Natural killer cell (primary cell): Measurements from ENCODE around the gene LRCH1. TPM values are rescaled to one million over a fixed set of nuclear protein-coding genes. Genes with fewer than 3 reads are reported as not detected.

Source experiments
- ATAC-seq, 3 donors: fragments of 150-1000 bp in 2 of 3; fragments of 200-7000 bp in 1 of 3; cut with Tn5 transposase; 1 replicate in 1 of 3; 2 replicates in 2 of 3; pipeline ENCODE4 v1.10.0; 2021; ENCODE audit warnings: mild to moderate bottlenecking in 2 of 3, moderate library complexity in 2 of 3
- DNase-seq, 2 donors: peaks; one replicate each; pipeline versions ENCODE4 v3.0.0 to v3.0.0-alpha.2; 2013 to 2021; ENCODE audit warnings: mixed read lengths in 1 of 2
- H3K27ac ChIP-seq: one replicate; pipeline ENCODE4 v1.5.1; 2013; ENCODE audit warnings: mild to moderate bottlenecking, low read length
- H3K27me3 ChIP-seq: one replicate; pipeline ENCODE4 v1.6.1; 2013; ENCODE audit warnings: low read length; ENCODE audit not compliant: control insufficient read depth, insufficient read depth
- H3K36me3 ChIP-seq: one replicate; pipeline ENCODE4 v1.6.1; 2013; ENCODE audit warnings: low read length; ENCODE audit not compliant: control insufficient read depth, insufficient read depth
- H3K4me1 ChIP-seq: one replicate; pipeline ENCODE4 v1.6.1; 2013; ENCODE audit warnings: low read length; ENCODE audit not compliant: control insufficient read depth, insufficient read depth
- H3K4me3 ChIP-seq: one replicate; pipeline ENCODE4 v1.5.1; 2013; ENCODE audit warnings: low read length
- H3K9me3 ChIP-seq: one replicate; pipeline ENCODE4 v1.6.1; 2013; ENCODE audit warnings: low read length; ENCODE audit not compliant: control insufficient read depth, insufficient read depth
- H3K27ac Mint-ChIP-seq, 2 donors: one replicate each; pipeline ENCODE4 v1.8.0; 2022; ENCODE audit warnings: mild to moderate bottlenecking in 2 of 2, mixed read lengths in 2 of 2, moderate library complexity in 1 of 2
- H3K27me3 Mint-ChIP-seq, 2 donors: one replicate each; pipeline ENCODE4 v1.8.0; 2022; ENCODE audit warnings: low read depth in 2 of 2, mixed read lengths in 2 of 2
- H3K36me3 Mint-ChIP-seq: one replicate; pipeline ENCODE4 v1.8.0; 2022; ENCODE audit warnings: mixed read lengths
- H3K4me1 Mint-ChIP-seq, 2 donors: one replicate each; pipeline ENCODE4 v1.8.0; 2022; ENCODE audit warnings: mixed read lengths in 2 of 2
- H3K4me3 Mint-ChIP-seq: one replicate; pipeline ENCODE4 v1.8.0; 2022; ENCODE audit warnings: mild to moderate bottlenecking, moderate library complexity, mixed read lengths
- H3K9me3 Mint-ChIP-seq, 2 donors: one replicate each; pipeline ENCODE4 v1.8.0; 2022; ENCODE audit warnings: mixed read lengths in 2 of 2
- CTCF ChIP-seq: fragments of 200-600 bp; IDR thresholded peaks from one replicate; pipeline ENCODE4 v1.8.0; 2022; ENCODE audit warnings: antibody characterized with exemption
- WGBS: methylation state at CpG from one replicate; pipeline ENCODE4 v1.1.7; 2013; ENCODE audit warnings: missing lambda C conversion rate; ENCODE audit not compliant: insufficient coverage; 5-methylcytosine and 5-hydroxymethylcytosine counted together
- intact Hi-C: fragments of 100-400 bp; cut with micrococcal nuclease; formaldehyde crosslinking; loops from one replicate; pipeline ENCODE4 v1.14.2; 2022
- total RNA-seq, 4 donors: library from RNA; stranded (reverse); fragments of 120-200 nt in 1 of 4; gene quantifications; one replicate each; pipeline versions ENCODE4 v1.2.3 to v1.2.4, GENCODE V29; 2013 to 2022

LRCH1 gene
- total RNA-seq, 3 donors from 2014 or later (not counting 1 experiment from before 2014, with no cell fraction given): 23.7 to 32.2 (median 29.6) TPM

- no peak overlapping the region for H3K27ac Mint-ChIP-seq
- no peaks in the 10 kb centered on the region for H3K9me3 Mint-ChIP-seq
- WGBS: 71% methylated on average over 2 of the region's 2 CpGs
- Histone ChIP-seq H3K4me1 (no peaks in the 10 kb centered on the region), H3K27me3 (no peaks in the 10 kb centered on the region), H3K27ac (no peak overlapping the region), H3K4me3 (no peak overlapping the region), H3K9me3 (no peaks in the 10 kb centered on the region), H3K36me3 (no peaks in the 10 kb centered on the region)
- TF ChIP-seq CTCF: no peak
- H3K36me3 Mint-ChIP-seq: no peaks in the 10 kb centered on the region
- DNase-seq (no peak), ATAC-seq (no peak)
- no peak overlapping the region for H3K4me3 Mint-ChIP-seq
- H3K4me1 Mint-ChIP-seq: no peaks in the 10 kb centered on the region
- intact Hi-C loops: no loop called here
- peaks cover 7 to 16% of the 10 kb centered on the region in 2 donors for H3K27me3 Mint-ChIP-seq
Observed at GRCh38 chr13:46520166-46520565, 32.8 kb upstream of the LRCH1 start.

GRCh38 chr13:46521486-46521885, 31.5 kb upstream of the LRCH1 start:
- no peak overlapping the region for H3K4me3 Mint-ChIP-seq
- H3K27ac ChIP-seq: no peak overlapping the region
- intact Hi-C loops: no loop called here

GRCh38 chr13:46521921-46522747, 30.8 kb upstream of the LRCH1 start:
- Mint-ChIP-seq H3K27me3 (peaks cover 7 to 23% of the 10 kb centered on the region in 2 donors), H3K4me1 (no peaks in the 10 kb centered on the region), H3K36me3 (no peaks in the 10 kb centered on the region), H3K27ac (no peak overlapping the region), H3K4me3 (no peak overlapping the region), H3K9me3 (no peaks in the 10 kb centered on the region)
- intact Hi-C loops: no loop called here
- DNase-seq (no peak), ATAC-seq (no peak)
- no peaks in the 10 kb centered on the region for H3K36me3 ChIP-seq
- no peak overlapping the region for H3K4me3 ChIP-seq
- H3K4me1 ChIP-seq: no peaks in the 10 kb centered on the region
- no peak overlapping the region for H3K27ac ChIP-seq
- TF ChIP-seq CTCF: no peak
- H3K27me3 ChIP-seq: no peaks in the 10 kb centered on the region
- 64% methylated on average over 3 of the region's 4 CpGs for WGBS
- H3K9me3 ChIP-seq: no peaks in the 10 kb centered on the region

More at GRCh38 chr13:46521486-46521885, 31.5 kb upstream of the LRCH1 start:
- H3K9me3 Mint-ChIP-seq: no peaks in the 10 kb centered on the region
- TF ChIP-seq CTCF: no peak
- H3K27me3 Mint-ChIP-seq: peaks cover 7 to 17% of the 10 kb centered on the region in 2 donors
- no peaks in the 10 kb centered on the region for H3K27me3 ChIP-seq
- H3K36me3 ChIP-seq: no peaks in the 10 kb centered on the region
- no peaks in the 10 kb centered on the region for H3K4me1 ChIP-seq
- H3K9me3 ChIP-seq: no peaks in the 10 kb centered on the region
- H3K4me3 ChIP-seq: no peak overlapping the region
- ATAC-seq: no peak
- WGBS: 100% methylated on average over 2 of the region's 3 CpGs
- H3K4me1 Mint-ChIP-seq: no peaks in the 10 kb centered on the region
- DNase-seq: no peak
- no peak overlapping the region for H3K27ac Mint-ChIP-seq
- H3K36me3 Mint-ChIP-seq: no peaks in the 10 kb centered on the region

GRCh38 chr13:46522748-46523030, 30.3 kb upstream of the LRCH1 start:
- Mint-ChIP-seq H3K27me3 (peaks cover 5 to 23% of the 10 kb centered on the region in 2 donors), H3K27ac (no peak overlapping the region), H3K36me3 (no peaks in the 10 kb centered on the region), H3K9me3 (no peaks in the 10 kb centered on the region), H3K4me1 (no peaks in the 10 kb centered on the region), H3K4me3 (no peak overlapping the region)
- ATAC-seq (no peak), DNase-seq (no peak)
- Histone ChIP-seq H3K27me3 (no peaks in the 10 kb centered on the region), H3K4me3 (no peak overlapping the region), H3K4me1 (no peaks in the 10 kb centered on the region), H3K27ac (no peak overlapping the region), H3K9me3 (no peaks in the 10 kb centered on the region), H3K36me3 (no peaks in the 10 kb centered on the region)
- TF ChIP-seq CTCF: no peak
- intact Hi-C loops: no loop called here
